Measurements from ENCODE around the gene EFNA2. TPM values are rescaled to one million over a fixed set of nuclear protein-coding genes. Genes with fewer than 3 reads are reported as not detected.

EFNA2 gene
- total and polyA plus RNA-seq, 2 experiments from 2014 or later = 2.7 to 10.3 TPM

DNA sequence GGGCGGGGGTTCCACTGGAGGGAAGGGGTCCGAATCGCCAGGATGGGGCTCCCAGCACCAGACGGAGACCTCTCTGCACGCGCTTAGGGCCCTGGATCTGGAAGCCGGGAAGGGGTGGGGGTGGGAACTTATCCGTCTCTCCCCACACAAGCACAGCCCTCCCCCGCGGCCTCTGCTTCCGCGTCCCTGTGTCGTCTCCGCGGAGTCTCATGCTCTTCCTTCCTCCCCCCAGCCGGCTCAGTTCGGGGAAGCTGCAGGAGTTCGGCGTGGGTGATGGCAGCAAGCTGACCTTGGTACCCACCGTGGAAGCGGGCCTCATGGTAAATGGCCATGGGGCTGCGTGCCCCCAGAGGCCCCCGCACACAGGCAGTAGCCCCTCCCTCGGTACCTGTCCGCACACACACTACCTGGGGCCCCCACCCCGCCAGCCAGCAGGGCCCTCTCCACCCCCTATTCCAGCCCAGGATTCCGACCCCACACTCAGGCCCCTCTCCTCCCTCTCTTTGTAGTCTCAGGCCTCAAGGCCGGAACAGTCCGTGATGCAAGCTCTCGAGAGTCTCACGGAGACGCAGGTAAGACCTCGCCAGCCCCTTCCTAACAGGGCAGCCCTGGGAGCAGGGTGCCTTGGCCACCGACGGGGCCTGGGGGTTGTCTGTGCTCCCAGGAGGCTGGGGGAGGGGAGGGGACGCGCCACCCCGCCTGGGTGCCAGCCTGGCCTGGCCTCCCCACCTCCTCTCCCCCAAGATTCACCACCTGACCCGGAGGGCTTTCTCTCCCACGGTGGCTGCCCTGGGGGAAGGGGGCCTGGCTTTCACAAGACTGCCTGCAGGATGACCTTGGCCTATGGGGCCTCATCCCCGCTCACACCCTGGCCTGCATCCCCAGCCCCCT lies 34.1 kb upstream of the EFNA2 start:
- H3K9me2 ChIP-seq (ENCODE audit: insufficient read depth) = no peaks in the 10 kb centered on the region
- H3K4me2 ChIP-seq = peak overlapping the region; percentile 91
- Mint-ChIP-seq H3K36me3 (ENCODE audit: low read depth) (peaks cover 52% of the 10 kb centered on the region), H3K27me3 (ENCODE audit: insufficient read depth, low read depth, poor library complexity) (peaks cover 24% of the 10 kb centered on the region), H3K27ac (peak overlapping the region; percentile 96), H3K9me3 (no peaks in the 10 kb centered on the region; the same call in 1 of the 3 replicates), H3K4me3 (peak overlapping the region; percentile 88), H3K4me1 (peaks cover 17% of the 10 kb centered on the region)
- H3K4me3 ChIP-seq = peak overlapping the region; percentile 94
- DNase-seq (ENCODE audit: low spot score) = no peak
- H2AFZ ChIP-seq = no peak overlapping the region
- no peaks in the 10 kb centered on the region for H3K27me3 ChIP-seq (ENCODE audit: insufficient read depth)
- peaks cover 40% of the 10 kb centered on the region for H3K79me2 ChIP-seq (replicated peaks; ENCODE audit: insufficient read depth)
- peak; percentile 0; the same call in 2 of the 3 replicates for ATAC-seq
- H3F3A ChIP-seq (replicated peaks; ENCODE audit: low read depth) = peaks cover 26% of the 10 kb centered on the region
- H3K4me1 ChIP-seq (ENCODE audit: insufficient read depth) = no peaks in the 10 kb centered on the region; the same call in 1 of the 2 replicates
- peak overlapping the region; percentile 74 for H3K27ac ChIP-seq (ENCODE audit: low read depth)
- TF ChIP-seq STAT1 (IDR thresholded peaks at IDR 0.05; ENCODE audit: unreplicated experiment) (no peak), REST (IDR thresholded peaks at IDR 0.05; ENCODE audit: unreplicated experiment) (no peak), JUNB (IDR thresholded peaks at IDR 0.05; ENCODE audit: unreplicated experiment) (no peak), CREB1 (CRISPR knock-in tag; IDR thresholded peaks at IDR 0.05; ENCODE audit: low read depth) (no peak), EZH2 (IDR thresholded peaks at IDR 0.05; ENCODE audit: low read depth, unreplicated experiment) (no peak), NANOG (IDR thresholded peaks at IDR 0.05; ENCODE audit: borderline replicate concordance) (no peak)
- TF ChIP-seq, protein P1, sequence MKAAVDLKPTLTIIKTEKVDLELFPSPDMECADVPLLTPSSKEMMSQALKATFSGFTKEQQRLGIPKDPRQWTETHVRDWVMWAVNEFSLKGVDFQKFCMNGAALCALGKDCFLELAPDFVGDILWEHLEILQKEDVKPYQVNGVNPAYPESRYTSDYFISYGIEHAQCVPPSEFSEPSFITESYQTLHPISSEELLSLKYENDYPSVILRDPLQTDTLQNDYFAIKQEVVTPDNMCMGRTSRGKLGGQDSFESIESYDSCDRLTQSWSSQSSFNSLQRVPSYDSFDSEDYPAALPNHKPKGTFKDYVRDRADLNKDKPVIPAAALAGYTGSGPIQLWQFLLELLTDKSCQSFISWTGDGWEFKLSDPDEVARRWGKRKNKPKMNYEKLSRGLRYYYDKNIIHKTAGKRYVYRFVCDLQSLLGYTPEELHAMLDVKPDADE (IDR thresholded peaks at IDR 0.05) = no peak
- TF ChIP-seq, protein P2, sequence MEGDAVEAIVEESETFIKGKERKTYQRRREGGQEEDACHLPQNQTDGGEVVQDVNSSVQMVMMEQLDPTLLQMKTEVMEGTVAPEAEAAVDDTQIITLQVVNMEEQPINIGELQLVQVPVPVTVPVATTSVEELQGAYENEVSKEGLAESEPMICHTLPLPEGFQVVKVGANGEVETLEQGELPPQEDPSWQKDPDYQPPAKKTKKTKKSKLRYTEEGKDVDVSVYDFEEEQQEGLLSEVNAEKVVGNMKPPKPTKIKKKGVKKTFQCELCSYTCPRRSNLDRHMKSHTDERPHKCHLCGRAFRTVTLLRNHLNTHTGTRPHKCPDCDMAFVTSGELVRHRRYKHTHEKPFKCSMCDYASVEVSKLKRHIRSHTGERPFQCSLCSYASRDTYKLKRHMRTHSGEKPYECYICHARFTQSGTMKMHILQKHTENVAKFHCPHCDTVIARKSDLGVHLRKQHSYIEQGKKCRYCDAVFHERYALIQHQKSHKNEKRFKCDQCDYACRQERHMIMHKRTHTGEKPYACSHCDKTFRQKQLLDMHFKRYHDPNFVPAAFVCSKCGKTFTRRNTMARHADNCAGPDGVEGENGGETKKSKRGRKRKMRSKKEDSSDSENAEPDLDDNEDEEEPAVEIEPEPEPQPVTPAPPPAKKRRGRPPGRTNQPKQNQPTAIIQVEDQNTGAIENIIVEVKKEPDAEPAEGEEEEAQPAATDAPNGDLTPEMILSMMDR (conservative IDR thresholded peaks at IDR 0.05; ENCODE audit: low read depth in 2 of 2) = no peak
- H4K20me1 ChIP-seq (replicated peaks; ENCODE audit: insufficient read depth) = peaks cover 16% of the 10 kb centered on the region
- H3K36me3 ChIP-seq (ENCODE audit: insufficient read depth) = peaks cover 18% of the 10 kb centered on the region

All from GM23338 (cell line).